Measurements from ENCODE around the gene MYO5C.
"Not testable (repeated sequence)": the region's sequence is repeated elsewhere in the genome, so short reads cannot be mapped to it uniquely, and the experiment has no call there.

MYO5C gene

DNA sequence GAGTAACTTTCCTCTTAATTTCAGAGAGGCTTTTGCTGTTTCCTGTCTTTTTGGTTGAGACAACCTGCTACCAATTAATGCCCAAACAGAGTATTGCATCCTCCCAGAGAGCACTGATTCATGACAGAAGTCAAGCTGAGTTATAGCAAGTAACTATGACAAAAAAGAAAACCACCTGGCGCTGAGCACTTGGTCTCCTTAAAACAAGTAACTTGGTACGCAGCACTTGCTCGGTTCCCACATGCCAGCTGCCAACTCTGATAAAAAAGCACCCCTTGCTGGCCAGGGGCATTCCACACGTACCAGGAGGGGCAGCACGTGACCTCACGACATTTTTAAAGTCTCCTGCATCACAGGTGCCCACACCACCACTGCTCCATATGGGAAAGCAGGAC, 13.5 kb upstream of the MYO5C start:
- intact Hi-C loops (cut with DNase I), result no loop called here
- DNase-seq, result no peak

DNA sequence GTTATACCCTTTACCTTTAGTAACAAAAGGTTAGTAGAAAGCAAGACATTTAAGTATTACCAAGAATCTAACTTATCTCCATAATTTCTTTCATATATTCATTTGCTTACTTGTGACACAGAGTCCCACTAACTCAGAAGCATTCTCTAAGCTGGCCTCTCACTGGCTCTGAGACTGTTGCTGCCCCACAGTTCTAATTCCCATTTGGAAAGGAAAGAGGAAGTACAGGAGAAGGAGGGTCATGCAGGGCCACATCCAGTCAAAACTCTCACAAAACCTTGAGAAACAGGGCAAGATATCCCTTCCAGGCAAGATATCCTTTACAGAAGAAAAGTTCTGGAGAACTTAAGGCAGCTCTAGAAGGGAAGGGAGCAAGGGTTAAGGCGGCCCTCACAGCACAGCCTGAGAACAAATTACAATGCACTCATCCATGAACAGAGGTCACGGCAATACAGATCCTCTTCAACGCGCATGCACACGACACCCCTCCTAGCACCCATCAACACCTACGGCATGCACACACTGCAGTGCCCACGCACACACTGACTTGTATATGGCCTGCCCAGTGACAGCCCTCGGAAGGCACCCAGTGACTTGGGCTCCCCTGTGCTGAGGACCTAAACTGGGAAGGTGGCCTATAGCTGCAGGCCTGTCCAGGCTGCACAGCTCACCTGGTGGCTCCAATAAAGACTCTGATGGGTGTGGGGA, 13.0 kb upstream of the MYO5C start:
- intact Hi-C loops (cut with DNase I), result no loop called here
- DNase-seq, result no peak

GRCh38 chr15:52307847-52308246, 12.2 kb upstream of the MYO5C start:
- no peak for DNase-seq
- intact Hi-C loops (cut with DNase I), result no loop called here

- intact Hi-C loops (cut with DNase I), result no loop called here
- DNase-seq, result no peak
These were observed 10.7 kb upstream of the MYO5C start for GRCh38 chr15:52306270-52306669.

DNA sequence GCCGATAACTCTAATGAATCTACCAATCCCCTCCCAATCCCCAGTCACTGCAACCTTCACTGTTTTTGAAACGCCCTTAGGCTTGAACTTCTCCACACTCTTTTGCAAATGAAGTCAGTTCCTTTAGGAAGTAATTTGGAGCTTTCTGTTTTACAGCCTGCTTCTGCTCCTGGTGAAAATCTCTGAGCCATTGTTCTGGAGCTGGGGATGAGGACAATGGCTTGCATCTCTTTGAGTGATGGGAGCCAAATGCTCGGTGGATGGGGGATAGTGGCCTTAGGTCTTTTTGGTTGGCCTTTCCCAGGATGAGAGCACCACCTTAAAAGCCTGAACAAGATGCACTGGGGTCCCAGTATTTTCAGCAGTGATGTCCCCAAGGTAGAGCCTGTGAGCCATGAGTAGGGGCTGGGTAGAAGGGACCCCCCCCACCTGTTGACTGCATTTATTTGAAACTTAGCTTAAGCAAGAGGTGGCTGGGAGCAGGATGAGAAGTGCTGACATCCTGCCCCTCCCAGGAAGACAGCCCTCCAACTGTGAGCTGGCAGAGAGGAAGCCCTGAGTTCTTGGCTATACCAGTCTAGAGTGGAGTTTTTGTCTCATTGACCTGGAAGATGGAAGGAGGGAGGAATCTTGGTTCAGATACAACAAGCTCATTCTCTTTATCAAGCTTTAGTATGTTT, 7.6 kb upstream of the MYO5C start:
- no peak for DNase-seq
- intact Hi-C loops (cut with DNase I), result no loop called here

- no peak for DNase-seq
- intact Hi-C loops (cut with DNase I), result no loop called here
These were observed 5.8 kb upstream of the MYO5C start for GRCh38 chr15:52301265-52301847.

DNA sequence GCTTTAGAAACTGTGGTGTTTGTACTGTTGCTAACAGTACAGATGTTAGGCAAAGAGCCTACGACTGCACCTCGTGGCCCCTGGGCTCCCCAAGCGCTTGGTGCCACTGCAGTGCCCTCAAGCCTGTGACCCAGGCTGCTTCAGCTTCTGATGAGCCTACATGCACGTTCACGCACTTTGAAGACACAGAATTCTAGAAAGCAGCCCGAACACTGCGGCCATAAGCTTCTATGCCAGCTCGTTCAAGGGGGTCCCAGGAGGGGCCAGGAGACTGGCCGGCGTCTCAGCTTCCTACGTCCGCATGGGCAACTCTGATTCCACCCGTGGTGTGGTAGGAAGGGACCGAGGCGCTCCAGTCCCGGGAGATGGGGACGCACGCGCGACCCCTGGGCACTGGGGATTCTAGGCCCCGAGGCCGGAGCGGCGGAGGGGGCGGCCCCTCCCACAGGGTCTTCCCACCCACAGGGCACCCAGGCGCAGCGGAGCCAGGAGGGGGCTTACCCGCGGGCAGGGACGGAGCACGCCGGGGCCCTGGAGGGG, 653 bp downstream of the MYO5C start:
- intact Hi-C loops (cut with DNase I), result no loop called here
- peak in 1 of 42 donors; percentile 42 for DNase-seq

DNA sequence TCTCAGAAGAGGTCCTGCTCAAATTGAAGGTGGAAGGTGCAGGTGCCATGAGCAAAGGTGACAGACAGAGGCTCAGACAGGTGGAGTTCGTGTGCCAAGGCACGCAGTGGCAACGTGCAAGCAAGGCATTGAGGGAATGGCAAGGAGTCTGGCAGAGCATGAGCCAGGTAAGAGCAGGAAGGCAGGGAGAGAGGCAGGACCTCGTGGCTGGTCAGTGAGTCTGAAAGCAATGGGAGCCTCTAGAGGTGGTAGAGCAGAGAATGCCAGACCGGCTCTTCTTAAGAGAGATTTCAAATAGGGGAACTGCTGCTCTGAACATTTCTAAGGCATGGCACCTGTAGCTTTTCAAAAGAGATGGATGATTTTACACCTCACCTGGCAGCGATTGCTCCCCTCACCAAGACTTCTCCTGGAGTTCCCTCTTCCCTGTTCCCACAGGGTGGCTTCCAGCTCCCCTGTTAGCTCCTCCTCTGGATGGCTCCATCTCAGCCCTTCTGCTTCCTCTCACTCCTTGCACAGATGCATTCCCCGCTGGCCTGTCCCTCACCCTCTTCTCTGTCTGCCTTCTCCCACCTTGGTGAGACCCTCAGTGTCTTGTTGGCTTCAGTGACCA, 2.7 kb downstream of the MYO5C start:
- DNase-seq, result peak in 1 of 42 donors; percentile 40
- intact Hi-C loops (cut with DNase I), result no loop called here

DNA sequence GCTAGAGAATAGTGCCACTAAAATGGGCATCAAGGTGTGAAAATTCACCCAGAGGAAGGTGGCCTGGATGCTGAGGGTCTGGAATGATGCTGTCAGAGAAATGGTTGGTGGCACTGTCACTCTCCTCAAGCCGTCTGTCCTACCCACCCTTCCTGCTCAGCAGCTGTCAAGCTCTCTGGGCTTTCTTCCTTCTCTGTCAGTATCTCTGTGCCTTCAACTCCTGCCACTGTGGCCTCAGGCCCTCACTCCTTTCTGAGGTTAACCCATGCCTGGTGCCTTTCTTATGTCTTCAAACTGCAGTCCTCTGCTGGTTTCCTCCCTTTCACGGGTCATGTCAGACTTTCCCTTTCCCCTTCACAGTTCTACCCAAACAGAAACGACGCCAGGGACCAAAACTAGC, 4.4 kb downstream of the MYO5C start:
- intact Hi-C loops (cut with DNase I), result no loop called here
- no peak for DNase-seq

GRCh38 chr15:52290800-52291199, 4.8 kb downstream of the MYO5C start:
- DNase-seq, result peak in 1 of 42 donors; percentile 37
- intact Hi-C loops (cut with DNase I), result no loop called here

GRCh38 chr15:52290329-52290728, 5.3 kb downstream of the MYO5C start:
- intact Hi-C loops (cut with DNase I), result no loop called here

GRCh38 chr15:52289629-52290081, 5.9 kb downstream of the MYO5C start:
- DNase-seq, result peak in 1 of 42 donors; percentile 31
- intact Hi-C loops (cut with DNase I), result no loop called here

More at GRCh38 chr15:52290329-52290728, 5.3 kb downstream of the MYO5C start:
- no peak for DNase-seq

GRCh38 chr15:52288986-52289385, 6.6 kb downstream of the MYO5C start:
- intact Hi-C loops (cut with DNase I), result no loop called here
- no peak for DNase-seq

GRCh38 chr15:52288051-52288942, 7.3 kb downstream of the MYO5C start:
- no peak for DNase-seq
- intact Hi-C loops (cut with DNase I), result no loop called here

- intact Hi-C loops (cut with DNase I), result no loop called here
- peak in 22 of 42 donors; percentile 32 to 80 (median 48) for DNase-seq
These were observed 8.5 kb downstream of the MYO5C start for GRCh38 chr15:52287114-52287513.

- intact Hi-C loops (cut with DNase I), result not testable (repeated sequence)
- peak in 1 of 42 donors; percentile 30 for DNase-seq
These were observed 9.7 kb downstream of the MYO5C start for GRCh38 chr15:52285941-52286340.

DNA sequence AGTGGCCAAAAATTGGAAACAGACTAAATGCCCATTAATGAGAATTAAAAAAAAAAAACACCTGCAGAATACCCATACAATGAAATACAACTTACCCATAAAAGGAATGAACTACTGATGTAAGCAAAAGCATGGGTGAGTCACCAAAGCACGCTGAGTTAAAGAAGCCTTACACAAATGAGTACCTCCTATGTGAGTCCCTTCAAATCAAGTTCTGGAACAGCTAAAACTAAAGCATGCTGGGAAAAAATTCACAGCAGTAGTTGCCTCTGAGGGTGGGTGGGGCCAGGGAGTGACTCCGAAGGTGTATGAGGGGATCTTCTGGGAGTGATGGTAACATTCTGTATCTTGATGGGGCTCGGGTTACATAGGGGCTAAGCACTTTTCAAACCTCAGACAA, 11.4 kb downstream of the MYO5C start:
- DNase-seq, result peak in 17 of 42 donors; percentile 25 to 81 (median 40)
- intact Hi-C loops (cut with DNase I), result no loop called here

DNA sequence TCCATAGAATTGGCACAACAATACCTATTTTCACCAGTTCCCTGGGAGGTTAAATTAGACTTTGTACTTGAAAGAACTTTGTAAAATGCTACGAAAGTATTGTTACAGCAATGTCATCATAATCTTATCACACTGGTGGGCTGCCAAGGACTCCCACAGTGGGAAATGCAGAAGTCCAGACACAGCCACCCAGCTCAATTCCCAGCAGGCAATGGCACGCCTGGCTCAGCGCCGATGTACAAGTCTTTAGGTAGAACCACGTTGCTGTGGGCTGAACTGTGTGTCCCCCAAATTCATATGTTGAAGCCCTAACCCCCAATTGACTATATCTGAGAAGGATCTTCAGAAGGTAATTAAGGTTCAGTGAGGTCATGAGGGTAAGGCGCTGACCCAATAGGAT, 12.3 kb downstream of the MYO5C start:
- intact Hi-C loops (cut with DNase I), result no loop called here
- DNase-seq, result peak in 1 of 42 donors; percentile 34

GRCh38 chr15:52282418-52282817, 13.2 kb downstream of the MYO5C start:
- DNase-seq, result peak in 1 of 42 donors; percentile 36
- intact Hi-C loops (cut with DNase I), result no loop called here

Measured in head of caudate nucleus (tissue), 42 donors.